ENCODE measurements around the gene PCBP3. TPM values are rescaled to one million over a fixed set of nuclear protein-coding genes. Genes with fewer than 3 reads are reported as not detected.

Gene PCBP3
- total and polyA plus RNA-seq, 2 of the 13 experiments (the other 11 are each of a cell fraction or from before 2014, with no cell fraction given): not detected

DNA sequence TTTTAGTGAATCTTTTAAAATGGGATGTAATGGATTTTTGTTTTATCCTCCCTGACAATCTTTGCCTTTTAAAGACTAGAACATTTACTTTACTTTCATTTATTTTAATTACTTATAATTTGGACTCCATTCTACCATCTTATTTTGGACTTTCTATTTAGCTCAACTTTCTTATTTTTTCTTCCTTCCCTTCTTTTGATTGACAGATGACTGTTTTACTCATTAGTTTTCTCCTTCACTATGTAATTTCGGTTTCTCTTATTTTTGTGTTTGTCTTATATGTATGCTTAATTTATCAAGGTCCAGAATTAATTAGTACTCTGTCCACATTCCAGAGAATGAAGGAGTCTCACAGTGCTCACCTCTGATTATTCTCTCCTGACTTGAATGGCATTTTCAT is 109.9 kb downstream of the PCBP3 start (continued):
- TF ChIP-seq, protein P1, sequence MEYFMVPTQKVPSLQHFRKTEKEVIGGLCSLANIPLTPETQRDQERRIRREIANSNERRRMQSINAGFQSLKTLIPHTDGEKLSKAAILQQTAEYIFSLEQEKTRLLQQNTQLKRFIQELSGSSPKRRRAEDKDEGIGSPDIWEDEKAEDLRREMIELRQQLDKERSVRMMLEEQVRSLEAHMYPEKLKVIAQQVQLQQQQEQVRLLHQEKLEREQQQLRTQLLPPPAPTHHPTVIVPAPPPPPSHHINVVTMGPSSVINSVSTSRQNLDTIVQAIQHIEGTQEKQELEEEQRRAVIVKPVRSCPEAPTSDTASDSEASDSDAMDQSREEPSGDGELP (IDR thresholded peaks at IDR 0.05; ENCODE audit: borderline replicate concordance, low read depth): no peak
- TF ChIP-seq NPAS2 (CRISPR knock-in tag; IDR thresholded peaks at IDR 0.05; ENCODE audit: borderline replicate concordance): no peak
- TF ChIP-seq, protein P2, sequence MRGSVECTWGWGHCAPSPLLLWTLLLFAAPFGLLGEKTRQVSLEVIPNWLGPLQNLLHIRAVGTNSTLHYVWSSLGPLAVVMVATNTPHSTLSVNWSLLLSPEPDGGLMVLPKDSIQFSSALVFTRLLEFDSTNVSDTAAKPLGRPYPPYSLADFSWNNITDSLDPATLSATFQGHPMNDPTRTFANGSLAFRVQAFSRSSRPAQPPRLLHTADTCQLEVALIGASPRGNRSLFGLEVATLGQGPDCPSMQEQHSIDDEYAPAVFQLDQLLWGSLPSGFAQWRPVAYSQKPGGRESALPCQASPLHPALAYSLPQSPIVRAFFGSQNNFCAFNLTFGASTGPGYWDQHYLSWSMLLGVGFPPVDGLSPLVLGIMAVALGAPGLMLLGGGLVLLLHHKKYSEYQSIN (CRISPR knock-in tag; IDR thresholded peaks at IDR 0.05; ENCODE audit: borderline replicate concordance): no peak

DNA sequence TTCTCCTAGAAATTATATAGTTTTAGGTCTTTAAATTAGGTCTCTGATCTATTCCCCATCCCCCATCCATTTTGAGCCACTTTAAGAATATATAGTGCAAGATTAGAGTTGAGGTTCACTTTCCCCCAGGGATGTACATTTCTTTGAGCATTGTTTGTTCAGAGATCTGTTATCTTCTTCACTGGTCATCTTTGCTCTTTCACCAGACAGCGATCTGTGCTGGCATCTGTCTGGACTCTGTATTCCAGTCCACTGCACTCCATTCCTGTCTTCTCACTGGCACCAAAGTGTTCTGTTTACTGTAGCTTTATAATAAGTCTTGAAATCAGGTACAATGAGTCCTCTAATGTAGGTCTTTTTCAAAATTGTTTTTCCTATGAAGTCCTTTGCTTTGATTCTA is 112.5 kb downstream of the PCBP3 start:
- H3K9me3 ChIP-seq (ENCODE audit: low read length): no peaks in the 10 kb centered on the region
- no peaks in the 10 kb centered on the region for H3K27me3 ChIP-seq (ENCODE audit: control insufficient read depth in 1 of 2, insufficient read depth in 2 of 2, low read length in 2 of 2)
- 0% methylated on average over 1 of the region's 1 CpG for WGBS (ENCODE audit: low lambda C conversion rate)
- no peak overlapping the region for H3K4me3 ChIP-seq (replicated peaks in 1 of 3; ENCODE audit: insufficient read depth in 1 of 3, low read depth in 2 of 3, low read length in 3 of 3)
- intact Hi-C loops (cut with micrococcal nuclease; ENCODE audit: unreplicated experiment) (no loop called here), in situ Hi-C loops (cut with HindIII; ENCODE audit: extremely low pct_ligation_motif_present, low pct_unique_long_range_greater_than_20kb) (no loop called here)
- ATAC-seq: peak; percentile 71
- peak; percentile 35 for DNase-seq (ENCODE audit: low spot score)
- BruUV-seq (replicated peaks): no TSS peak
- FAIRE-seq: peak; percentile 53
- no peaks in the 10 kb centered on the region for H3K79me2 ChIP-seq (ENCODE audit: insufficient read depth, low read length)
- H3K4me2 ChIP-seq (ENCODE audit: low read depth, low read length): no peak overlapping the region
- no peaks in the 10 kb centered on the region for H4K20me1 ChIP-seq (ENCODE audit: insufficient read depth, low read length)
- ChIA-PET CTCF (ENCODE audit: low intra/inter-chr PET ratio, low total read pairs) (no interaction called here), POLR2A (no interaction called here)
- H3K27ac ChIP-seq (ENCODE audit: extremely low read length, insufficient read depth, low read length): no peak overlapping the region
- H3K36me3 ChIP-seq (replicated peaks in 1 of 2; ENCODE audit: control insufficient read depth in 1 of 2, insufficient read depth in 2 of 2, low read length in 2 of 2): no peaks in the 10 kb centered on the region
- H3K4me1 ChIP-seq (ENCODE audit: insufficient read depth, low read length): peaks cover 18% of the 10 kb centered on the region
- H3K9ac ChIP-seq (ENCODE audit: insufficient read depth, low read depth, low read length): no peak overlapping the region
- no peak overlapping the region for H2AFZ ChIP-seq (ENCODE audit: low read length)
- TF ChIP-seq, protein P3, sequence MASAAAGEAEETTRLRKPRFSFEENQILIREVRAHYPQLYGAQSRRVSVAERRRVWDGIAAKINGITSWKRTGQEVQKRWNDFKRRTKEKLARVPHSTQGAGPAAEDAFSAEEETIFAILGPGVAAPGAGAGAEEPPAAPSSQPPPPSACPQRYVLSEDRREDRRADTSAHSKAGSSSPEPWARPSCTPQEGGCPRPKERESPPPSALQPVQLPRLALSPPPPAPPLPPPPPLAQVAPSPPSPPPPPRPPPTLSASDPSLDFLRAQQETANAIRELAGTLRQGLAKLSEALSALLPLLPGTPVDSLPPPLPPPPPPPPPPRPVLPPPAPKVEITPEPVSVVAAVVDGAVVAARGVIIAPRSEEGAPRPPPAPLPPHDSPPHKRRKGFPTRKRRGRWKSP (CRISPR knock-in tag; IDR thresholded peaks at IDR 0.05): no peak
- TF ChIP-seq ZFP90 (CRISPR knock-in tag; IDR thresholded peaks at IDR 0.05; ENCODE audit: borderline replicate concordance) (no peak), SOX5 (CRISPR knock-in tag; IDR thresholded peaks at IDR 0.05; ENCODE audit: borderline replicate concordance) (0 out of 2 replicates have a peak, but pooled peaks have one; percentile 20), HDAC1 (CRISPR knock-in tag; IDR thresholded peaks at IDR 0.05) (peak; percentile 25; the same call in 1 of the 2 replicates), ZNF768 (CRISPR knock-in tag; IDR thresholded peaks at IDR 0.05) (no peak), ZNF33B (CRISPR knock-in tag; IDR thresholded peaks at IDR 0.05) (no peak), RELA (CRISPR knock-in tag; IDR thresholded peaks at IDR 0.05) (no peak)
- TF ChIP-seq, protein P4, sequence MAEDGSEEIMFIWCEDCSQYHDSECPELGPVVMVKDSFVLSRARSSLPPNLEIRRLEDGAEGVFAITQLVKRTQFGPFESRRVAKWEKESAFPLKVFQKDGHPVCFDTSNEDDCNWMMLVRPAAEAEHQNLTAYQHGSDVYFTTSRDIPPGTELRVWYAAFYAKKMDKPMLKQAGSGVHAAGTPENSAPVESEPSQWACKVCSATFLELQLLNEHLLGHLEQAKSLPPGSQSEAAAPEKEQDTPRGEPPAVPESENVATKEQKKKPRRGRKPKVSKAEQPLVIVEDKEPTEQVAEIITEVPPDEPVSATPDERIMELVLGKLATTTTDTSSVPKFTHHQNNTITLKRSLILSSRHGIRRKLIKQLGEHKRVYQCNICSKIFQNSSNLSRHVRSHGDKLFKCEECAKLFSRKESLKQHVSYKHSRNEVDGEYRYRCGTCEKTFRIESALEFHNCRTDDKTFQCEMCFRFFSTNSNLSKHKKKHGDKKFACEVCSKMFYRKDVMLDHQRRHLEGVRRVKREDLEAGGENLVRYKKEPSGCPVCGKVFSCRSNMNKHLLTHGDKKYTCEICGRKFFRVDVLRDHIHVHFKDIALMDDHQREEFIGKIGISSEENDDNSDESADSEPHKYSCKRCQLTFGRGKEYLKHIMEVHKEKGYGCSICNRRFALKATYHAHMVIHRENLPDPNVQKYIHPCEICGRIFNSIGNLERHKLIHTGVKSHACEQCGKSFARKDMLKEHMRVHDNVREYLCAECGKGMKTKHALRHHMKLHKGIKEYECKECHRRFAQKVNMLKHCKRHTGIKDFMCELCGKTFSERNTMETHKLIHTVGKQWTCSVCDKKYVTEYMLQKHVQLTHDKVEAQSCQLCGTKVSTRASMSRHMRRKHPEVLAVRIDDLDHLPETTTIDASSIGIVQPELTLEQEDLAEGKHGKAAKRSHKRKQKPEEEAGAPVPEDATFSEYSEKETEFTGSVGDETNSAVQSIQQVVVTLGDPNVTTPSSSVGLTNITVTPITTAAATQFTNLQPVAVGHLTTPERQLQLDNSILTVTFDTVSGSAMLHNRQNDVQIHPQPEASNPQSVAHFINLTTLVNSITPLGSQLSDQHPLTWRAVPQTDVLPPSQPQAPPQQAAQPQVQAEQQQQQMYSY (CRISPR knock-in tag; IDR thresholded peaks at IDR 0.05): peak; percentile 85
- TF ChIP-seq, protein P5, sequence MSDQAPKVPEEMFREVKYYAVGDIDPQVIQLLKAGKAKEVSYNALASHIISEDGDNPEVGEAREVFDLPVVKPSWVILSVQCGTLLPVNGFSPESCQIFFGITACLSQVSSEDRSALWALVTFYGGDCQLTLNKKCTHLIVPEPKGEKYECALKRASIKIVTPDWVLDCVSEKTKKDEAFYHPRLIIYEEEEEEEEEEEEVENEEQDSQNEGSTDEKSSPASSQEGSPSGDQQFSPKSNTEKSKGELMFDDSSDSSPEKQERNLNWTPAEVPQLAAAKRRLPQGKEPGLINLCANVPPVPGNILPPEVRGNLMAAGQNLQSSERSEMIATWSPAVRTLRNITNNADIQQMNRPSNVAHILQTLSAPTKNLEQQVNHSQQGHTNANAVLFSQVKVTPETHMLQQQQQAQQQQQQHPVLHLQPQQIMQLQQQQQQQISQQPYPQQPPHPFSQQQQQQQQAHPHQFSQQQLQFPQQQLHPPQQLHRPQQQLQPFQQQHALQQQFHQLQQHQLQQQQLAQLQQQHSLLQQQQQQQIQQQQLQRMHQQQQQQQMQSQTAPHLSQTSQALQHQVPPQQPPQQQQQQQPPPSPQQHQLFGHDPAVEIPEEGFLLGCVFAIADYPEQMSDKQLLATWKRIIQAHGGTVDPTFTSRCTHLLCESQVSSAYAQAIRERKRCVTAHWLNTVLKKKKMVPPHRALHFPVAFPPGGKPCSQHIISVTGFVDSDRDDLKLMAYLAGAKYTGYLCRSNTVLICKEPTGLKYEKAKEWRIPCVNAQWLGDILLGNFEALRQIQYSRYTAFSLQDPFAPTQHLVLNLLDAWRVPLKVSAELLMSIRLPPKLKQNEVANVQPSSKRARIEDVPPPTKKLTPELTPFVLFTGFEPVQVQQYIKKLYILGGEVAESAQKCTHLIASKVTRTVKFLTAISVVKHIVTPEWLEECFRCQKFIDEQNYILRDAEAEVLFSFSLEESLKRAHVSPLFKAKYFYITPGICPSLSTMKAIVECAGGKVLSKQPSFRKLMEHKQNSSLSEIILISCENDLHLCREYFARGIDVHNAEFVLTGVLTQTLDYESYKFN (CRISPR knock-in tag; conservative IDR thresholded peaks at IDR 0.05): peak; percentile 62

Measured in HepG2 (cell line).